Measurements from ENCODE around the gene SHC4. TPM values are rescaled to one million over a fixed set of nuclear protein-coding genes. Genes with fewer than 3 reads are reported as not detected.
A peak's percentile ranks its signal among the peaks of the same experiment; 100 is the strongest.
"Not testable (repeated sequence)": the region's sequence is repeated elsewhere in the genome, so short reads cannot be mapped to it uniquely, and the experiment has no call there.

SHC4 gene
- total RNA-seq, 1 donor from 2014 or later: 1.1 TPM

- DNase-seq (ENCODE audit: low read depth): no peak
Observed at GRCh38 chr15:48924528-48925393, 39.0 kb downstream of the SHC4 start.

GRCh38 chr15:48922046-48922445, 41.7 kb downstream of the SHC4 start:
- DNase-seq (ENCODE audit: low read depth): no peak

GRCh38 chr15:48916721-48917120, 47.0 kb downstream of the SHC4 start:
- no peak for DNase-seq (ENCODE audit: low read depth)

- DNase-seq (ENCODE audit: low read depth): no peak
Observed at GRCh38 chr15:48915861-48916260, 47.9 kb downstream of the SHC4 start.

GRCh38 chr15:48914717-48915116, 49.0 kb downstream of the SHC4 start:
- DNase-seq (ENCODE audit: low read depth): no peak

- DNase-seq (ENCODE audit: low read depth): no peak
Observed at GRCh38 chr15:48913141-48913540, 50.6 kb downstream of the SHC4 start.

GRCh38 chr15:48910554-48910953, 53.2 kb downstream of the SHC4 start:
- DNase-seq (ENCODE audit: low read depth): not testable (repeated sequence)

GRCh38 chr15:48909313-48909712, 54.4 kb downstream of the SHC4 start:
- not testable (repeated sequence) for DNase-seq (ENCODE audit: low read depth)

- no peak for DNase-seq (ENCODE audit: low read depth)
Observed at GRCh38 chr15:48905847-48906246, 57.9 kb downstream of the SHC4 start.

- no peak for DNase-seq (ENCODE audit: low read depth)
Observed at GRCh38 chr15:48905216-48905615, 58.5 kb downstream of the SHC4 start.

- DNase-seq (ENCODE audit: low read depth): no peak
Observed at GRCh38 chr15:48904758-48905157, 59.0 kb downstream of the SHC4 start.

GRCh38 chr15:48899793-48900192, 63.9 kb downstream of the SHC4 start:
- no peak for DNase-seq (ENCODE audit: low read depth)

GRCh38 chr15:48898446-48898845, 65.3 kb downstream of the SHC4 start:
- no peak for DNase-seq (ENCODE audit: low read depth)

- DNase-seq (ENCODE audit: low read depth): no peak
Observed at GRCh38 chr15:48898032-48898431, 65.7 kb downstream of the SHC4 start.

- peak; percentile 49 for DNase-seq (ENCODE audit: low read depth)
Observed at GRCh38 chr15:48896869-48897814, 66.6 kb downstream of the SHC4 start.

- DNase-seq (ENCODE audit: low read depth): no peak
Observed at GRCh38 chr15:48893311-48893710, 70.4 kb downstream of the SHC4 start.

- no peak for DNase-seq (ENCODE audit: low read depth)
Observed at GRCh38 chr15:48891232-48891765, 72.4 kb downstream of the SHC4 start.

GRCh38 chr15:48890375-48890972, 73.2 kb downstream of the SHC4 start:
- no peak for DNase-seq (ENCODE audit: low read depth)

GRCh38 chr15:48889925-48890324, 73.8 kb downstream of the SHC4 start:
- DNase-seq (ENCODE audit: low read depth): no peak

- DNase-seq (ENCODE audit: low read depth): no peak
Observed at GRCh38 chr15:48888836-48889235, 74.9 kb downstream of the SHC4 start.

GRCh38 chr15:48888191-48888590, 75.5 kb downstream of the SHC4 start:
- no peak for DNase-seq (ENCODE audit: low read depth)

All from myocyte (in vitro differentiated cells).